Chondrocyte (in vitro differentiated cells): ENCODE results near the gene HADHA. TPM values are rescaled to one million over a fixed set of nuclear protein-coding genes. Genes with fewer than 3 reads are reported as not detected.

Experiments used
- DNase-seq: peaks from one replicate; pipeline ENCODE4 v3.0.0; 2021; ENCODE audit warnings: mixed read lengths, low spot score
- H3K27ac Mint-ChIP-seq: one replicate; pipeline ENCODE4 v1.8.0; 2021; ENCODE audit warnings: mild to moderate bottlenecking, moderate library complexity, mixed read lengths; ENCODE audit not compliant: unreplicated experiment
- H3K27me3 Mint-ChIP-seq: 2 replicates; pipeline ENCODE4 v1.8.0; 2021; ENCODE audit warnings: low read depth, mixed read lengths
- H3K36me3 Mint-ChIP-seq: 2 replicates; pipeline ENCODE4 v1.8.0; 2021; ENCODE audit warnings: low read depth, mixed read lengths
- H3K4me1 Mint-ChIP-seq: 2 replicates; pipeline ENCODE4 v1.8.0; 2021; ENCODE audit warnings: low read depth, mild to moderate bottlenecking, mixed read lengths
- H3K4me3 Mint-ChIP-seq: one replicate; pipeline ENCODE4 v1.8.0; 2021; ENCODE audit warnings: mild to moderate bottlenecking, moderate library complexity, mixed read lengths; ENCODE audit not compliant: unreplicated experiment
- H3K9me3 Mint-ChIP-seq: 2 replicates; pipeline ENCODE4 v1.8.0; 2021; ENCODE audit warnings: low read depth, mixed read lengths
- CTCF ChIP-seq: fragments of 200-600 bp; sonication (generic); IDR thresholded peaks from 2 replicates; pipeline ENCODE4 v1.5.0; 2021; ENCODE audit warnings: antibody characterized with exemption, mild to moderate bottlenecking, moderate library complexity
- total RNA-seq: library from RNA; stranded (reverse); gene quantifications from 3 replicates; pipeline ENCODE4 v1.2.1, GENCODE V29; 2021

HADHA gene
- total RNA-seq, 1 donor from 2014 or later = 98.0 TPM

DNA sequence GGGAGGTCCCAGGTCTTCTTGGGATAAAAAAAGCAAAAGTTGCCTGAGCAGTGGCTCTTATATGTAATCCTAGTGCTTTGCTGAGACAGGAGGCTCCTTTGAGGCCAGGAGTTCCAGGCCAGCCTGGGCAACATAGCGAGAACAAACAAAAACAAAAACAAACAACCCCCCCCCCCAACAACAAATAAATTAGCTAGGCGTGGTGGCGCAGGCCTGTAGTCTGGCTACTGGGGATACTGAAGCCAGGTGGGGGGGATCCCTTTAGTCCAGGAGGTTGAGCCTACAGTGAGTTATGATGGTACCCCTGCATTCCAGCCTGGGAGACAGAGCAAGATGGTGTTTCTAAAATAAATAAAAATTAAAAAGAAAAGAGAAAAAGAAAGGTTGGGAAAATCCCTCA lies 66.2 kb downstream of the HADHA start:
- no peak overlapping the region for H3K4me3 Mint-ChIP-seq
- H3K9me3 Mint-ChIP-seq = no peaks in the 10 kb centered on the region
- no peak overlapping the region for H3K27ac Mint-ChIP-seq
- TF ChIP-seq CTCF = no peak
- H3K27me3 Mint-ChIP-seq = peaks cover 8% of the 10 kb centered on the region
- peaks cover 9% of the 10 kb centered on the region for H3K4me1 Mint-ChIP-seq
- DNase-seq = no peak
- H3K36me3 Mint-ChIP-seq = no peaks in the 10 kb centered on the region

- no peaks in the 10 kb centered on the region for H3K9me3 Mint-ChIP-seq
- no peaks in the 10 kb centered on the region for H3K36me3 Mint-ChIP-seq
- no peak for TF ChIP-seq CTCF
- peaks cover 8% of the 10 kb centered on the region for H3K27me3 Mint-ChIP-seq
- peaks cover 9% of the 10 kb centered on the region for H3K4me1 Mint-ChIP-seq
- no peak overlapping the region for H3K27ac Mint-ChIP-seq
- H3K4me3 Mint-ChIP-seq = no peak overlapping the region
- DNase-seq = no peak
Measured at GRCh38 chr2:26177122-26177521, 67.3 kb downstream of the HADHA start.

GRCh38 chr2:26176279-26176615 lies 68.2 kb downstream of the HADHA start:
- H3K4me3 Mint-ChIP-seq = no peak overlapping the region
- H3K4me1 Mint-ChIP-seq = peaks cover 16% of the 10 kb centered on the region
- no peak overlapping the region for H3K27ac Mint-ChIP-seq
- TF ChIP-seq CTCF = no peak
- no peaks in the 10 kb centered on the region for H3K9me3 Mint-ChIP-seq
- H3K36me3 Mint-ChIP-seq = no peaks in the 10 kb centered on the region
- H3K27me3 Mint-ChIP-seq = peaks cover 13% of the 10 kb centered on the region
- no peak for DNase-seq

- Mint-ChIP-seq H3K9me3 (no peaks in the 10 kb centered on the region), H3K36me3 (no peaks in the 10 kb centered on the region), H3K4me1 (peaks cover 16% of the 10 kb centered on the region), H3K27me3 (peaks cover 13% of the 10 kb centered on the region), H3K4me3 (no peak overlapping the region), H3K27ac (no peak overlapping the region)
- TF ChIP-seq CTCF = no peak
- peak; percentile 82 for DNase-seq
Measured at GRCh38 chr2:26175466-26176278, 68.8 kb downstream of the HADHA start.

DNA sequence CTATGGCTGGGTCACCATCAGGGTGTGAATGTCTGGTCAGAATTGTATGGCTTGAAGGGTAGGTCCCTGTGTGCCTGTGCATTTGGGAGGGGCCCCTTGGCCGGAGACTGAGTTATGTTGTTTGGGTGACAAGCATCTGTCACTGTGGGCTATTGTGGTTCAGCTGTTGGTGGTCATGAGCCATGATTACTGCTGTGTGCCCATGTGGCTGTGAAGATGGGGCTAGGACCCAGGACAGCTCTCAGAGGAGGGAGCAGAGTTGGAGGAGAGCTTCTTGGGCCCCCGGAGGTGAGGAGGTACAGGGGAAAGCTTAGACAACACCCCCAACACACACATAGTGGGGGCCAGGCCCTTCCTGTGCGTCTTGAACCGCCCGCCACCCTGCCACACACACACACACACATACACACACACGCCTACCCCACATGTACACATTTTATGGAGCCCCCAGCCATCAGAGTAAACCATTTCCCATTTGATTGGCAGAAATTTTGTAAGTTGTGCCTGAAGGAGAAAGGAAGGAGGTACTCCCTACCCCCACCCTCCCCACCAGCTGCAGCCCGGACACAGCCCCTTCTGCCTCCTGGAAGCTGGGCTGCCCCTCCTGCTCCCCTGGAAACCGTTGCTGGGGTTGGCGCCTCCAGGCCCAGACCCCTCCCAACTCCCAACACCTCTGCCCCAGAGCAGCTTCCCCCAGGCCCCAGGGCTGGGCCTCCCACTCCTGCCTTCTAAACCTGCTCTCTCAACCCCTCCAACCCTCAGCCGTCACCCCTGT lies 69.6 kb downstream of the HADHA start:
- peak; percentile 78 for DNase-seq
- Mint-ChIP-seq H3K4me3 (no peak overlapping the region), H3K27ac (no peak overlapping the region), H3K4me1 (peaks cover 12% of the 10 kb centered on the region), H3K9me3 (no peaks in the 10 kb centered on the region), H3K27me3 (peaks cover 13% of the 10 kb centered on the region), H3K36me3 (no peaks in the 10 kb centered on the region)
- TF ChIP-seq CTCF = no peak
